Measurements from ENCODE around the gene FMC1.
A peak's percentile ranks its signal among the peaks of the same experiment; 100 is the strongest.
"Not testable (repeated sequence)": the region's sequence is repeated elsewhere in the genome, so short reads cannot be mapped to it uniquely, and the experiment has no call there.

FMC1 gene

GRCh38 chr7:139341058-139341775, at the start of gene FMC1:
TSS of gene FMC1 (plus strand) at chr7:139341337. CDS start at chr7:139341385, 48 bp downstream.
- DNase-seq: peak; percentile 94

GRCh38 chr7:139292821-139293220, 48.3 kb upstream of the FMC1 start:
- DNase-seq: no peak

GRCh38 chr7:139293534-139293933, 47.6 kb upstream of the FMC1 start:
- no peak for DNase-seq

GRCh38 chr7:139294241-139294640, 46.9 kb upstream of the FMC1 start:
- no peak for DNase-seq

- no peak for DNase-seq
Observed at GRCh38 chr7:139294951-139295575, 46.1 kb upstream of the FMC1 start.

GRCh38 chr7:139297795-139298194, 43.3 kb upstream of the FMC1 start:
- no peak for DNase-seq

GRCh38 chr7:139299296-139299695, 41.8 kb upstream of the FMC1 start:
- DNase-seq: no peak

- no peak for DNase-seq
Observed at GRCh38 chr7:139300390-139300789, 40.7 kb upstream of the FMC1 start.

GRCh38 chr7:139304517-139304916, 36.6 kb upstream of the FMC1 start:
- no peak for DNase-seq

- no peak for DNase-seq
Observed at GRCh38 chr7:139317939-139318505, 23.1 kb upstream of the FMC1 start.

- DNase-seq: peak; percentile 11
Observed at GRCh38 chr7:139321071-139321745, 19.9 kb upstream of the FMC1 start.

- not testable (repeated sequence) for DNase-seq
Observed at GRCh38 chr7:139324709-139325108, 16.4 kb upstream of the FMC1 start.

GRCh38 chr7:139328375-139328774, 12.8 kb upstream of the FMC1 start:
- DNase-seq: no peak

GRCh38 chr7:139329119-139329518, 12.0 kb upstream of the FMC1 start:
- no peak for DNase-seq

- DNase-seq: peak; percentile 22
Observed at GRCh38 chr7:139330333-139331030, 10.7 kb upstream of the FMC1 start.

- DNase-seq: no peak
Observed at GRCh38 chr7:139332697-139333359, 8.3 kb upstream of the FMC1 start.

- DNase-seq: not testable (repeated sequence)
Observed at GRCh38 chr7:139333443-139333842, 7.7 kb upstream of the FMC1 start.

- no peak for DNase-seq
Observed at GRCh38 chr7:139334399-139335150, 6.6 kb upstream of the FMC1 start.

- DNase-seq: no peak
Observed at GRCh38 chr7:139339025-139339424, 2.1 kb upstream of the FMC1 start.

- DNase-seq: no peak
Observed at GRCh38 chr7:139339698-139340036, 1.5 kb upstream of the FMC1 start.

- peak; percentile 98 for DNase-seq
Observed at GRCh38 chr7:139340037-139340807, 915 bp upstream of the FMC1 start.

Data from activated CD4-positive, alpha-beta T cell treated with anti-CD3 and anti-CD28 coated beads, Interleukin-2, Interleukin-6, amounts not matched to agents 100 ng/mL and 50 ng/mL, durations not matched to agents 16 hours and 8 hours (primary cell).